Mesothelial cell of epicardium (in vitro differentiated cells): ENCODE measurements around the gene PRX. TPM values are rescaled to one million over a fixed set of nuclear protein-coding genes. Genes with fewer than 3 reads are reported as not detected.

Experiments used
- DNase-seq, 2 experiments: peaks; one replicate each; pipeline ENCODE4 v3.0.0; 2021; ENCODE audit warnings: low spot score in 2 of 2; ENCODE audit not compliant: unreplicated experiment in 2 of 2
- H3K27ac Mint-ChIP-seq: 2 replicates; pipeline ENCODE4 v1.8.0; 2021; ENCODE audit warnings: mixed read lengths
- H3K27me3 Mint-ChIP-seq: 2 replicates; pipeline ENCODE4 v1.8.0; 2021; ENCODE audit warnings: low read depth, mixed read lengths
- H3K36me3 Mint-ChIP-seq: 2 replicates; pipeline ENCODE4 v1.8.0; 2021; ENCODE audit warnings: mixed read lengths
- H3K4me1 Mint-ChIP-seq: 2 replicates; pipeline ENCODE4 v1.8.0; 2021; ENCODE audit warnings: mixed read lengths
- H3K4me3 Mint-ChIP-seq: 2 replicates; pipeline ENCODE4 v1.8.0; 2021; ENCODE audit warnings: mild to moderate bottlenecking, moderate library complexity, mixed read lengths
- H3K9me3 Mint-ChIP-seq: 2 replicates; pipeline ENCODE4 v1.8.0; 2021; ENCODE audit warnings: mixed read lengths
- total RNA-seq: library from RNA; stranded (reverse); gene quantifications from 3 replicates; pipeline ENCODE4 v1.2.1, GENCODE V29; 2021
- TF ChIP-seq, protein P1 (sequence below): fragments of 200-600 bp; sonication (generic); IDR thresholded peaks from one replicate; pipeline ENCODE4 v1.5.0; 2021; ENCODE audit warnings: antibody characterized with exemption; ENCODE audit not compliant: unreplicated experiment

Gene PRX
- total RNA-seq, 1 donor from 2014 or later: 5.2 TPM

DNA sequence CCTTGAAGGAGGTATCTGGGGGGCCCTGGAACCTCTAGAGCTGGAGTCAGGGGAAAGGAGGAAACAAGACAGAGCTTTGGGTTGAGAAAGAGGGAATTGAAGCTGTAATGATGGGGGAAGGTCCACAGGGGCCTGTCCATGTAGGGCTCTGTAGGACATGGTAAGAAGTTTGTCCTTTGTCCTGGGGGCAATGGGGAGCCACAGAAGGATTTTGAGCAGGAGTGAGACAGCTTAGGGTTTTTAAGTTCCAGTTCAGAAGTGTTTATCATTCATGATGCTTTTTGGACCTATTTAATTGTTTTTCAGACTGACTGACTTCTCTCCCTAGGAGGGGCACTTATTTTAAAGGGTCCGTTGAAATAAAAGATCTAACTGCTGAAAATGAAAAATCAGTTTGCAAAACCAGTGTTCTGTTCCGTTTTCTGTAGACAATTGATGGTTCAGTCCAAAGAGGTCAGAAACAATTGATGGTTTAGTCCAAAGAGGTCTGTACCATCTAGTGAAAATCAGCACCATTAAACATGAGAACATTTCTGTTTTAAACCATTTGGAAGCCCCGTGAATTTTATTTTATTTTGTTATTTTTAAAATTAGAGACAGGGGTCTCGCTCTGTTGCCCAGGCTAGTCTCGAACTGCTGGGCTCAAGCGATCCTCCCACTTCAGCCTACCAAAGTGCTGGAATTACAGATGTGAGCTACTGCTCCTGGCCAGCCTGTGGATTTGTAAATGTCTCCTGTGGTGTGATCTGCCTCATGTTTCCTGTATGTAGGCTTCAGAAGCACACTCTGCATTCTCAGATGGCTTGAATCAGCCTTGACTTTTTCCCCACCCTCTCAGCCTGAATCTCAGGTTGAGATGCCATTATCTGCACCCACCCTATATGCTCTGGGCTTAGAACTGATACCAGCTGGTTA is 56.2 kb downstream of the PRX start:
- no peaks in the 10 kb centered on the region for H3K9me3 Mint-ChIP-seq
- no peaks in the 10 kb centered on the region for H3K4me1 Mint-ChIP-seq
- TF ChIP-seq, protein P1, sequence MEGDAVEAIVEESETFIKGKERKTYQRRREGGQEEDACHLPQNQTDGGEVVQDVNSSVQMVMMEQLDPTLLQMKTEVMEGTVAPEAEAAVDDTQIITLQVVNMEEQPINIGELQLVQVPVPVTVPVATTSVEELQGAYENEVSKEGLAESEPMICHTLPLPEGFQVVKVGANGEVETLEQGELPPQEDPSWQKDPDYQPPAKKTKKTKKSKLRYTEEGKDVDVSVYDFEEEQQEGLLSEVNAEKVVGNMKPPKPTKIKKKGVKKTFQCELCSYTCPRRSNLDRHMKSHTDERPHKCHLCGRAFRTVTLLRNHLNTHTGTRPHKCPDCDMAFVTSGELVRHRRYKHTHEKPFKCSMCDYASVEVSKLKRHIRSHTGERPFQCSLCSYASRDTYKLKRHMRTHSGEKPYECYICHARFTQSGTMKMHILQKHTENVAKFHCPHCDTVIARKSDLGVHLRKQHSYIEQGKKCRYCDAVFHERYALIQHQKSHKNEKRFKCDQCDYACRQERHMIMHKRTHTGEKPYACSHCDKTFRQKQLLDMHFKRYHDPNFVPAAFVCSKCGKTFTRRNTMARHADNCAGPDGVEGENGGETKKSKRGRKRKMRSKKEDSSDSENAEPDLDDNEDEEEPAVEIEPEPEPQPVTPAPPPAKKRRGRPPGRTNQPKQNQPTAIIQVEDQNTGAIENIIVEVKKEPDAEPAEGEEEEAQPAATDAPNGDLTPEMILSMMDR: no peak
- no peaks in the 10 kb centered on the region for H3K27me3 Mint-ChIP-seq
- no peaks in the 10 kb centered on the region for H3K36me3 Mint-ChIP-seq
- H3K27ac Mint-ChIP-seq: no peak overlapping the region
- no peak overlapping the region for H3K4me3 Mint-ChIP-seq
- no peak for DNase-seq

DNA sequence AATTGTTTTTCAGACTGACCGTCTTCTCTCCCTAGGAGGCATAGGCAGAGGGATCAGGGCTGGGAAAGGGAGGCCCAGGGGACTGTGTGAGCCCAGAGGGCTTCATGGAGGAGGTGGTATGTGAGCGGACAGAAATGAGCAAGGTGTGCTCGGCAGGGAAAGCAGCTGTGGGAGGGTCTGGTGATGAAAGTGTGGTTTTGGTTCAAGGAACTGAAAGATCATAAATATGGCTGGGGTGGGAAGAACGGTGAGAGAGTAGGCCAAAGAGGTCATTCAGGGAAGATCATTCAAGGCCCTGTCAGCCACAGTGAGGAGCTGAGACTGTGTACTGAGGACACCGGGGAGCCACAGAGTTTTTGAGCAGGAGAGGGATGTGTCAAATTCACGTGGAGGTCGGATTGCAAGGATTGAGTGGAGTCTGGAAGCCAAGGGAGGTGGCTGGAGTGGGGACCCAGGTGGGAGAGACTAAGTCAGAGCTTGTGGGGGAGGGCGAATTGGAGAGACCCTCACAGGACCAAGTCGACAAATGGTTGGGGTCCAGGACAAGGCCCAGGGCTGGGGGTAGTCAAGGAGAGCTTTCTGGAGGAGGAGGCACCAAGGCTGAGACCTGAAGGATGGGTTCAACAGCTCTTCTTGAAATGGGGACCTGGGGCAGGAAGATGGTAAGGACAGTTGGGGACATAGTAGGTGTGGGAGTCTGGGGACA is 57.0 kb downstream of the PRX start:
- H3K4me3 Mint-ChIP-seq: no peak overlapping the region
- no peak overlapping the region for H3K27ac Mint-ChIP-seq
- H3K9me3 Mint-ChIP-seq: no peaks in the 10 kb centered on the region
- H3K36me3 Mint-ChIP-seq: no peaks in the 10 kb centered on the region
- no peak for DNase-seq
- no peaks in the 10 kb centered on the region for H3K4me1 Mint-ChIP-seq
- TF ChIP-seq, protein P1: no peak
- no peaks in the 10 kb centered on the region for H3K27me3 Mint-ChIP-seq

- Mint-ChIP-seq H3K9me3 (no peaks in the 10 kb centered on the region), H3K4me3 (peak overlapping the region; percentile 88), H3K36me3 (peaks cover 1% of the 10 kb centered on the region), H3K27me3 (no peaks in the 10 kb centered on the region), H3K27ac (peak overlapping the region; percentile 91), H3K4me1 (peaks cover 12% of the 10 kb centered on the region)
- no peak for DNase-seq
- TF ChIP-seq, protein P1: no peak
Measured at GRCh38 chr19:40348961-40349507, 64.1 kb downstream of the PRX start.

GRCh38 chr19:40348125-40348913 is 64.9 kb downstream of the PRX start, which contains the start of the genes C19orf47 and PLD3:
Gene C19orf47, minus strand, starts transcription at chr19:40348397. Its CDS starts 6,540 bp downstream, at chr19:40341857.
Gene PLD3, plus strand, starts transcription at chr19:40348695. Its CDS starts 17,789 bp downstream, at chr19:40366484.
- TF ChIP-seq, protein P1: no peak
- Mint-ChIP-seq H3K27me3 (no peaks in the 10 kb centered on the region), H3K4me3 (peak within 1 kb of the TSS; percentile 88), H3K27ac (peak within 1 kb of the TSS; percentile 94), H3K9me3 (no peaks in the 10 kb centered on the region), H3K36me3 (peaks cover 1% of the 10 kb centered on the region), H3K4me1 (peaks cover 12% of the 10 kb centered on the region)
- peak; percentile 99 to 100 for DNase-seq

DNA sequence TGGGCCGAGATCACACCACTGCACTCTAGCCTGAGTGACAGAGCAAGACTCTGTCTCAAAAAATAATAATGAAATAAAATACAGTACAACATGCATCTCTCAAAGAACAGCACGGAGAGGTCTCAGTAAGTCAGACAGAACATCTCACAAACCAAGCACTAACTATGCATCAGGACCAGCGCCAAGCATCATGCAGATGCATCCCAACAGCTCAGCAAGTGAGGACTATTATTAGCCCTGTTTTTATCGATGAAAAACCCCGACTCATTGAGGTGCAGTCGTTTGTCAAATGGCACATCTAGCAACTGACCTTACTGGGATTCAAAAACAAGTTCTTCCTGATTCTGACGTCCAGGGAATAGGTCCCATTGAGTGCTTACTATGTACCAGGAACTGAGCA is 68.8 kb downstream of the PRX start:
- peaks cover 12% of the 10 kb centered on the region for H3K4me1 Mint-ChIP-seq
- H3K9me3 Mint-ChIP-seq: no peaks in the 10 kb centered on the region
- no peak overlapping the region for H3K4me3 Mint-ChIP-seq
- H3K27ac Mint-ChIP-seq: peak overlapping the region; percentile 28
- no peak for DNase-seq
- peaks cover 5% of the 10 kb centered on the region for H3K36me3 Mint-ChIP-seq
- no peaks in the 10 kb centered on the region for H3K27me3 Mint-ChIP-seq
- TF ChIP-seq, protein P1: no peak
